ENCODE measurements around the gene CCNYL1. TPM values are rescaled to one million over a fixed set of nuclear protein-coding genes. Genes with fewer than 3 reads are reported as not detected.

CCNYL1 gene
- polyA plus RNA-seq, 1 of the 3 experiments (the other 2 are of a cell fraction): 8.7 TPM

GRCh38 chr2:207772081-207772843 lies 60.8 kb downstream of the CCNYL1 start (continued):
- TF ChIP-seq, protein P1, sequence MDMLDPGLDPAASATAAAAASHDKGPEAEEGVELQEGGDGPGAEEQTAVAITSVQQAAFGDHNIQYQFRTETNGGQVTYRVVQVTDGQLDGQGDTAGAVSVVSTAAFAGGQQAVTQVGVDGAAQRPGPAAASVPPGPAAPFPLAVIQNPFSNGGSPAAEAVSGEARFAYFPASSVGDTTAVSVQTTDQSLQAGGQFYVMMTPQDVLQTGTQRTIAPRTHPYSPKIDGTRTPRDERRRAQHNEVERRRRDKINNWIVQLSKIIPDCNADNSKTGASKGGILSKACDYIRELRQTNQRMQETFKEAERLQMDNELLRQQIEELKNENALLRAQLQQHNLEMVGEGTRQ (IDR thresholded peaks at IDR 0.05; ENCODE audit: borderline replicate concordance, low read depth, low read length): no peak
- TF ChIP-seq JUND (IDR thresholded peaks at IDR 0.05): no peak
- TF ChIP-seq, protein P2, sequence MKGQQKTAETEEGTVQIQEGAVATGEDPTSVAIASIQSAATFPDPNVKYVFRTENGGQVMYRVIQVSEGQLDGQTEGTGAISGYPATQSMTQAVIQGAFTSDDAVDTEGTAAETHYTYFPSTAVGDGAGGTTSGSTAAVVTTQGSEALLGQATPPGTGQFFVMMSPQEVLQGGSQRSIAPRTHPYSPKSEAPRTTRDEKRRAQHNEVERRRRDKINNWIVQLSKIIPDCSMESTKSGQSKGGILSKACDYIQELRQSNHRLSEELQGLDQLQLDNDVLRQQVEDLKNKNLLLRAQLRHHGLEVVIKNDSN (IDR thresholded peaks at IDR 0.05; ENCODE audit: borderline replicate concordance, low read depth): no peak
- no peak for TF ChIP-seq FOSL2 (IDR thresholded peaks at IDR 0.05; ENCODE audit: borderline replicate concordance, low read depth)
- no peak for TF ChIP-seq FOXJ3 (CRISPR knock-in tag; IDR thresholded peaks at IDR 0.05)
- no peak for TF ChIP-seq GATA2 (CRISPR knock-in tag; IDR thresholded peaks at IDR 0.05)
- no peak for TF ChIP-seq NRF1 (IDR thresholded peaks at IDR 0.05; ENCODE audit: low read depth, low read length)
- TF ChIP-seq SMC3 (IDR thresholded peaks at IDR 0.05; ENCODE audit: low read depth, low read length): no peak

- 97% methylated on average over 13 of the region's 13 CpGs for WGBS (ENCODE audit: low lambda C conversion rate)
- Histone ChIP-seq H3K27me3 (ENCODE audit: insufficient read depth) (no peaks in the 10 kb centered on the region), H3K4me2 (no peak overlapping the region), H3K36me3 (replicated peaks in 1 of 2; ENCODE audit: control insufficient read depth in 1 of 2, insufficient read depth in 2 of 2, low read length in 1 of 2) (no peaks in the 10 kb centered on the region), H3K4me3 (ENCODE audit: low read depth in 2 of 2, low read length in 1 of 2) (no peak overlapping the region), H3K9me2 (no peaks in the 10 kb centered on the region), H4K20me1 (ENCODE audit: insufficient read depth) (no peaks in the 10 kb centered on the region), H3K79me2 (ENCODE audit: insufficient read depth) (no peaks in the 10 kb centered on the region), H3K9ac (no peak overlapping the region), H3K27ac (ENCODE audit: low read depth in 2 of 2, low read length in 1 of 2) (no peak overlapping the region), H2AFZ (ENCODE audit: low read depth) (no peak overlapping the region), H3K9me3 (no peaks in the 10 kb centered on the region), H3K4me1 (ENCODE audit: control insufficient read depth in 1 of 2, insufficient read depth in 2 of 2, low read depth in 1 of 2, low read length in 1 of 2) (peaks cover 0 to 13% of the 10 kb centered on the region in 2 experiments; a peak in 1 of 4 replicates), H3F3A (replicated peaks; ENCODE audit: insufficient read depth) (no peaks in the 10 kb centered on the region)
- DNase-seq: no peak
- CTCF ChIA-PET: no interaction called here
- TF ChIP-seq EP300 (IDR thresholded peaks at IDR 0.05; ENCODE audit: borderline replicate concordance in 1 of 2, low read depth in 1 of 2, low read length in 1 of 2) (no peak), SMC3 (IDR thresholded peaks at IDR 0.05; ENCODE audit: low read depth, low read length) (no peak), RAD21 (IDR thresholded peaks at IDR 0.05; ENCODE audit: low read length) (no peak), GATA2 (CRISPR knock-in tag; IDR thresholded peaks at IDR 0.05) (no peak), JUND (IDR thresholded peaks at IDR 0.05) (no peak), YY1 (IDR thresholded peaks at IDR 0.05; ENCODE audit: low read depth) (no peak), FOXM1 (IDR thresholded peaks at IDR 0.05; ENCODE audit: low read depth) (no peak), RXRA (IDR thresholded peaks at IDR 0.05; ENCODE audit: borderline replicate concordance, low read depth) (no peak), ELF1 (IDR thresholded peaks at IDR 0.05) (no peak), EZH2phosphoT487 (IDR thresholded peaks at IDR 0.05; ENCODE audit: borderline replicate concordance, low read depth) (no peak), REST (IDR thresholded peaks at IDR 0.05; ENCODE audit: low read depth, low read length) (no peak), NRF1 (IDR thresholded peaks at IDR 0.05; ENCODE audit: low read depth, low read length) (no peak), TCF12 (IDR thresholded peaks at IDR 0.05) (no peak), GABPA (IDR thresholded peaks at IDR 0.05; ENCODE audit: low read depth) (no peak), FOXJ3 (CRISPR knock-in tag; IDR thresholded peaks at IDR 0.05) (no peak)
- TF ChIP-seq, protein P3, sequence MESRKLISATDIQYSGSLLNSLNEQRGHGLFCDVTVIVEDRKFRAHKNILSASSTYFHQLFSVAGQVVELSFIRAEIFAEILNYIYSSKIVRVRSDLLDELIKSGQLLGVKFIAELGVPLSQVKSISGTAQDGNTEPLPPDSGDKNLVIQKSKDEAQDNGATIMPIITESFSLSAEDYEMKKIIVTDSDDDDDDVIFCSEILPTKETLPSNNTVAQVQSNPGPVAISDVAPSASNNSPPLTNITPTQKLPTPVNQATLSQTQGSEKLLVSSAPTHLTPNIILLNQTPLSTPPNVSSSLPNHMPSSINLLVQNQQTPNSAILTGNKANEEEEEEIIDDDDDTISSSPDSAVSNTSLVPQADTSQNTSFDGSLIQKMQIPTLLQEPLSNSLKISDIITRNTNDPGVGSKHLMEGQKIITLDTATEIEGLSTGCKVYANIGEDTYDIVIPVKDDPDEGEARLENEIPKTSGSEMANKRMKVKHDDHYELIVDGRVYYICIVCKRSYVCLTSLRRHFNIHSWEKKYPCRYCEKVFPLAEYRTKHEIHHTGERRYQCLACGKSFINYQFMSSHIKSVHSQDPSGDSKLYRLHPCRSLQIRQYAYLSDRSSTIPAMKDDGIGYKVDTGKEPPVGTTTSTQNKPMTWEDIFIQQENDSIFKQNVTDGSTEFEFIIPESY (IDR thresholded peaks at IDR 0.05; ENCODE audit: borderline replicate concordance, low read depth): no peak
- TF ChIP-seq, protein P4, sequence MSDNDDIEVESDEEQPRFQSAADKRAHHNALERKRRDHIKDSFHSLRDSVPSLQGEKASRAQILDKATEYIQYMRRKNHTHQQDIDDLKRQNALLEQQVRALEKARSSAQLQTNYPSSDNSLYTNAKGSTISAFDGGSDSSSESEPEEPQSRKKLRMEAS (IDR thresholded peaks at IDR 0.05; ENCODE audit: low read depth): no peak
- TF ChIP-seq, protein P2 (IDR thresholded peaks at IDR 0.05; ENCODE audit: borderline replicate concordance, low read depth): no peak
- POLR2A ChIA-PET: no interaction called here
Measured at GRCh38 chr2:207772844-207773205, 61.4 kb downstream of the CCNYL1 start.

Data from SK-N-SH (cell line).